HPDE6-E6E7 (cell line): ENCODE data around the gene ZNF594.
"Not testable (repeated sequence)": the region's sequence is repeated elsewhere in the genome, so short reads cannot be mapped to it uniquely, and the experiment has no call there.

ENCODE experiments used
- DNase-seq: peaks from one replicate; pipeline ENCODE4 v3.0.0; 2011; ENCODE audit warnings: missing footprints; ENCODE audit errors: extremely low spot score

The ZNF594 gene

GRCh38 chr17:5191541-5192417, at the start of gene ZNF594:
TSS of gene ZNF594 (minus strand) at chr17:5191868. CDS start at chr17:5184256, 7,612 bp downstream.
- DNase-seq, result peak; percentile 97

- DNase-seq, result not testable (repeated sequence)
Measured at GRCh38 chr17:5239769-5240168, 48.1 kb upstream of the ZNF594 start.

GRCh38 chr17:5238333-5238732, 46.7 kb upstream of the ZNF594 start:
- no peak for DNase-seq

- DNase-seq, result peak; percentile 33
Measured at GRCh38 chr17:5237541-5238016, 45.9 kb upstream of the ZNF594 start.

- DNase-seq, result no peak
Measured at GRCh38 chr17:5236938-5237540, 45.4 kb upstream of the ZNF594 start.

- DNase-seq, result no peak
Measured at GRCh38 chr17:5234645-5235576, 43.2 kb upstream of the ZNF594 start, which contains the start of gene SCIMP. TSS of gene SCIMP (minus strand) at chr17:5234860. CDS start at chr17:5234755, 105 bp downstream.

GRCh38 chr17:5233492-5233891, 41.8 kb upstream of the ZNF594 start:
- not testable (repeated sequence) for DNase-seq

- no peak for DNase-seq
Measured at GRCh38 chr17:5226940-5227878, 35.5 kb upstream of the ZNF594 start.

GRCh38 chr17:5225668-5226457, 34.2 kb upstream of the ZNF594 start:
- DNase-seq, result no peak

- DNase-seq, result not testable (repeated sequence)
Measured at GRCh38 chr17:5221912-5222311, 30.2 kb upstream of the ZNF594 start.

GRCh38 chr17:5220074-5220473, 28.4 kb upstream of the ZNF594 start:
- DNase-seq, result no peak

- DNase-seq, result no peak
Measured at GRCh38 chr17:5219536-5219935, 27.9 kb upstream of the ZNF594 start.

GRCh38 chr17:5217562-5217961, 25.9 kb upstream of the ZNF594 start:
- DNase-seq, result not testable (repeated sequence)

GRCh38 chr17:5211458-5211857, 19.8 kb upstream of the ZNF594 start:
- DNase-seq, result no peak

- no peak for DNase-seq
Measured at GRCh38 chr17:5210614-5211252, 19.1 kb upstream of the ZNF594 start.

GRCh38 chr17:5210091-5210490, 18.4 kb upstream of the ZNF594 start:
- DNase-seq, result no peak

GRCh38 chr17:5209396-5209795, 17.7 kb upstream of the ZNF594 start:
- no peak for DNase-seq

- DNase-seq, result no peak
Measured at GRCh38 chr17:5203908-5204294, 12.2 kb upstream of the ZNF594 start.

GRCh38 chr17:5203178-5203907, 11.7 kb upstream of the ZNF594 start:
- DNase-seq, result no peak
